ENCODE measurements around the gene SIL1.
"Not testable (repeated sequence)": the region's sequence is repeated elsewhere in the genome, so short reads cannot be mapped to it uniquely, and the experiment has no call there.

Gene SIL1

GRCh38 chr5:139062910-139063663 lies 135.1 kb downstream of the SIL1 start:
- no peak for DNase-seq

GRCh38 chr5:139061856-139062255 lies 136.3 kb downstream of the SIL1 start:
- DNase-seq: peak; percentile 67

- DNase-seq: no peak
Measured at GRCh38 chr5:139061274-139061673, 136.9 kb downstream of the SIL1 start.

GRCh38 chr5:139058121-139058520 lies 140.0 kb downstream of the SIL1 start:
- no peak for DNase-seq

GRCh38 chr5:139057045-139057939 lies 140.9 kb downstream of the SIL1 start:
- not testable (repeated sequence) for DNase-seq

GRCh38 chr5:139052975-139053374 lies 145.2 kb downstream of the SIL1 start:
- no peak for DNase-seq

GRCh38 chr5:139051392-139051791 lies 146.8 kb downstream of the SIL1 start:
- DNase-seq: no peak

- DNase-seq: no peak
Measured at GRCh38 chr5:139050432-139050831, 147.7 kb downstream of the SIL1 start.

GRCh38 chr5:139049780-139050179 lies 148.4 kb downstream of the SIL1 start:
- DNase-seq: no peak

GRCh38 chr5:139046551-139046950 lies 151.6 kb downstream of the SIL1 start:
- DNase-seq: no peak

GRCh38 chr5:139043157-139043905 lies 154.8 kb downstream of the SIL1 start:
- no peak for DNase-seq

- no peak for DNase-seq
Measured at GRCh38 chr5:139040081-139040480, 158.1 kb downstream of the SIL1 start.

- no peak for DNase-seq
Measured at GRCh38 chr5:139038613-139039305, 159.4 kb downstream of the SIL1 start.

- no peak for DNase-seq
Measured at GRCh38 chr5:139037732-139038131, 160.4 kb downstream of the SIL1 start.

- not testable (repeated sequence) for DNase-seq
Measured at GRCh38 chr5:139036332-139036731, 161.8 kb downstream of the SIL1 start.

- no peak for DNase-seq
Measured at GRCh38 chr5:139027150-139027549, 171.0 kb downstream of the SIL1 start.

- no peak for DNase-seq
Measured at GRCh38 chr5:139025651-139026050, 172.5 kb downstream of the SIL1 start.

- peak; percentile 50 for DNase-seq
Measured at GRCh38 chr5:139023286-139023685, 174.9 kb downstream of the SIL1 start.

GRCh38 chr5:139022528-139022927 lies 175.6 kb downstream of the SIL1 start:
- no peak for DNase-seq

GRCh38 chr5:139021346-139021745 lies 176.8 kb downstream of the SIL1 start:
- no peak for DNase-seq

GRCh38 chr5:139019880-139020279 lies 178.3 kb downstream of the SIL1 start:
- DNase-seq: no peak

- no peak for DNase-seq
Measured at GRCh38 chr5:139019211-139019610, 179.0 kb downstream of the SIL1 start.

- DNase-seq: no peak
Measured at GRCh38 chr5:139017624-139018023, 180.5 kb downstream of the SIL1 start.
